Prostate gland (tissue), 2 donors: Measurements from ENCODE around the gene ITGB8.

ENCODE experiments used
- CTCF ChIP-seq, 4 experiments: fragments of 200-600 bp in 2 of 4; fragments of 450-650 bp in 2 of 4; sonication (generic) in 2 of 4; IDR thresholded peaks; 1 replicate in 3 of 4; 2 replicates in 1 of 4; pipeline ENCODE4 v1.5.1; 2016 to 2019; ENCODE audit warnings: antibody characterized with exemption in 4 of 4, mild to moderate bottlenecking in 2 of 4, moderate library complexity in 2 of 4
- POLR2AphosphoS5 ChIP-seq: sonication (generic); formaldehyde crosslinking; IDR thresholded peaks from one replicate; pipeline ENCODE4 v1.6.1; 2017; ENCODE audit warnings: antibody characterized with exemption

GRCh38 chr7:20327055-20327454 is 3.6 kb upstream of the ITGB8 start:
- TF ChIP-seq CTCF (IDR thresholded peaks at IDR 0.05) = no peak
- no peak for TF ChIP-seq POLR2AphosphoS5
